GM18861 (cell line): Measurements from ENCODE around the gene PIEZO1.
"Not testable (repeated sequence)": the region's sequence is repeated elsewhere in the genome, so short reads cannot be mapped to it uniquely, and the experiment has no call there.

Source experiments
- ATAC-seq: cut with Tn5 transposase; IDR thresholded peaks from one replicate; pipeline ENCODE4 v1.9.1; 2021; ENCODE audit not compliant: unreplicated experiment

PIEZO1 gene

GRCh38 chr16:88804552-88805339 lies 19.7 kb upstream of the PIEZO1 start:
- no peak for ATAC-seq

- ATAC-seq, result no peak
Measured at GRCh38 chr16:88804173-88804551, 19.1 kb upstream of the PIEZO1 start.

- peak; percentile 38 for ATAC-seq
Measured at GRCh38 chr16:88803264-88803987, 18.4 kb upstream of the PIEZO1 start, which contains the start of gene CDT1. Gene CDT1, plus strand, starts transcription at chr16:88803789. Its CDS starts 43 bp downstream, at chr16:88803832.

DNA sequence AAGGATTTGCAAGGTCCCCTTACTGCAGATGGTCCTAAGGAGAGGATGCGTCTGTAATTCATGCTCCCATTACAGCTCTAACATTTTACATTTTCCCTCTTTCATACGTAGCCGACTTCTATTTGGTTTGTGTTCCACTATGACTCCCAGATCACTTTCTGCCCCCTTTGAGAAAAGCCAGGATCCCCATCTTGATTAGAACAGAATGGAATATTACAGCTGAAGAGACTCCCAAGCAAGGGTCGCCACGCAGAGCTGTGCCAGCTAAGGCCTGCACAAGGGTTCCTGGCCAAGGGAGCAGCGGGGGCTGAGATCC lies 15.2 kb upstream of the PIEZO1 start:
- ATAC-seq, result no peak

- ATAC-seq, result no peak
Measured at GRCh38 chr16:88799569-88800276, 14.7 kb upstream of the PIEZO1 start.

- ATAC-seq, result no peak
Measured at GRCh38 chr16:88798772-88799455, 13.9 kb upstream of the PIEZO1 start.

- ATAC-seq, result no peak
Measured at GRCh38 chr16:88798073-88798472, 13.1 kb upstream of the PIEZO1 start.

DNA sequence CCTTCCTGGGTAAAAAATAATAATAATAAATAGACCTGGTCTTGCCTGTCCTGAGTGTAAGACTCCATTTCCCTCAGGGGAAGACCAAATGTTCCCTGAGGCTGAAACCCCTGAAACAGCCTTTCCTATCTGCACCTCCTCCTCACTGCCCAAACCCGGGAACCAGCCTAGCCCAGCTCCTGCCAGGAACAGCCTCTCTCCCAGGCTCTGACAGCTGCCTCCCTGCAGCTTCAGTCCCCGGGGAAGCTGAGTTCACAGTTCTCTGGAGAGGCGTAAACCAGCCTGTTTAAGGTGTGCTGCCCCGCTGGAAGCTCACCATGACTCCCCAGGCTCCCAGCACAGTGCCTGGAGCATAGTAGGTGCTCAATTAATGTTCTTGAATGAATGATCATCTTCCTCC lies 11.3 kb upstream of the PIEZO1 start:
- no peak for ATAC-seq

DNA sequence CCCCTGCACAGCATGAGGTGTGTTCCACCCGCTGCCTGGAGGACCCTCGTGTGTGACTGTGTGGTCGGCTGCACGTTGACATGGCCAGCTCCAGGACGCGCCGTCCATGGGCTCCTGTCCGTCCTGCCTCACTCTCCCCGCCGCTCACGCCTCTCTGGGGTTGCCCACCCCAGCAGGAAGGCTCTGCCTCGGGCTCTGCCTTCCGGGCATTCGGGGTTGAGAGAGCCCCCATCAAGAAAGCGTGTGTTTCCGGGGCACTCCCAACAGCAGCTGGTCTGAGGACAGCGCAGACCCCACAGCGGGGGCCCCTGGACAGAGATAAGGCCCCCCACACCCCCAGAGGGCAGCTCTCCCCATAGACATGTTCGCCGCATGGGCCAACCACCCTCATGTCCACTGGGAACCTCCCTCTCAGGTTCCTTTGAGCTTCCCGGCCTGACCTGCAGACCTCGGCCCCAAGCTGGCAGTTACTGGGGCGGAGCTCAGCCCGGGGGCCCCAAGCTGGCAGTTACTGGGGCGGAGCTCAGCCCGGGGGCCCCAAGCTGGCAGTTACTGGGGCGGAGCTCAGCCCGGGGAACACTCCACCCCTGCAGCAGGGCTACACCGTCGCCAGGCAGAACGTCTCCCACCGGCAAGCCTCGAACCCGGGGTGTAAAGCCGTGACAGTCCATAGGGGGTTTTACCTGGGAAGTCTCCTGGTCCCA lies 8.4 kb upstream of the PIEZO1 start:
- no peak for ATAC-seq

- no peak for ATAC-seq
Measured at GRCh38 chr16:88792668-88793250, 7.7 kb upstream of the PIEZO1 start.

DNA sequence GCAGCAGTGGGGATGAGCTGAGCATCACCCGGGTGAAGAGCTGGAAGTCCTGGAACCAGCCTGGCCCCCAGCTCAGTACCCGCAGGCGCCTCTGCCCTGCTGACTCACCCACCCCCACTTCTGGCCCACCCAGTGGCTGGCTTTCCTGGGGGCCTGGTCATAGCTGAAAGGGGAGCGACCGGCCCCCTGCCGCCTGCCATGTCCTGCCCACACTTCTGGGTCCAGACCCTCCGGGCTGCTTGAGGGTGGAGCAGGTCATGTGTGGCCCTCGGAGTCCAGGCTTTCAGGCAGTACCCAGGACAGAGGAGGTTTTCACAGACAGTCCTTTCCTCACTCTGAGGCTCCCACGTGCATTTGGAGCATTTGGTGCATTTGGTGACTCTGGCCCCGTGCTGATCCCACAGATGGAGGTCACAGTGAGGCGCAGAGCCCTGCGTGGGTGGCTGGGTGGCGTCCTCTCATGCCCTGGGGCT lies 7.1 kb upstream of the PIEZO1 start:
- no peak for ATAC-seq

DNA sequence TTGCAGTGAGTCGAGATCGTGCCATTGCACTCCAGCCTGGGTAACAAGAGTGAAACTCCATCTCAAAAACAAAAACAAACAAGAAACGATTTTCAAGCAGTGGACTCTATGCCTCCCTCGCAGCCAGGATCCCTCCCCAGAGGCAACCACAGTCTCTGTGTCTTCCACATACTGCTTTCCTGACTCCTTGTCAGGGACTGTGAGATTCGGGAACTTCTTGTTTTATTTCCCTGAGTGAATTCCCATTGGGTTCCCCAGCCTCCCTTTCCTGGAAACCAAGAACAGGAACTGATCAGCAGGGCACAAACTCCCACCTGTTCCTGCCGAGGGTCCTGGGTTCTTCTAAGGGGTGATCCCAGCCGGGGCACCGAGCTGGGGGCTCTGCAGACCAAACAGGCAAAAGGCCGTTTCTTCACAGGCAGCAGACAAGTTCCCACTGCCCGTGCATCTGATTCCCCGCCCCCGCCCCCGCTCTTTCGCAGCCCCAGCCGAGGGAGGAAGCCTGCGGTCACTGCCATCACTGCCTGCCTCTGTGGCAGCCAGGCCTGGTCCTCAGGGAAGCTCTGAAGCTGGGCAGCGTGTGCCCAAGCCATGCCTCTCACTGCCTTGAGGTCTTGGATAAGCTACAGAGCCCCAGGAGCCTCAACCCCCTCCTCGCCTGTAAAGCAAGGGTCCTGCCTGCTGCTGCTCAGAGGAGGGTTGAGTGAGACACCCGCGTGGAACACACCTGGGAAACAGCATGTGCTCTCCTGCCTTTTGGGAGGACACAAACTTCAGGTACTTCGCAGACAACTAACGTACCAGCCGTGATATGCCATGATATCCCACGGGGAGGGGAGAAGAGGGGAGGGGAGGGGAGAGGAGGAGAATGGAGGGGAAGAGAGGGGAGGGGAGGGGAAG lies 5.5 kb upstream of the PIEZO1 start:
- ATAC-seq, result no peak

GRCh38 chr16:88789594-88789993 lies 4.6 kb upstream of the PIEZO1 start:
- ATAC-seq, result no peak

DNA sequence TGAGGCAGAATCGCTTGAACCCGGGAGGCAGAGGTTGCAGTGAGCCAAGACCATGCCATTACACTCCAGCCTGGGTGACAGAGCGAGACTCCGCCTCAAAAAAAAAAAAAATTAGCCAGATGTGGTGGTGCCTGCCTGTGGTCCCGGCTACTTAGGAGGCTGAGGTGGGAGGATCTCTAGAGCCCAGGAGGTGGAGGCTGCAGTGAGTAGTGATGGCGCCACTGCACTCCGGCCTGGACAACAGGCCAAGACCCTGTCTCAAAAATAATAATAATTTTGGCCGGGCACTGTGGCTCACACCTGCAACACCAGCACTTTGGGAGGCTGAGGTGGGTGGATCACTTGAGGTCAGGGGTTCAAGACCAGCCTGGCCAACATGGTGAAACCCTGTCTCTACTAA lies 3.7 kb upstream of the PIEZO1 start:
- ATAC-seq, result not testable (repeated sequence)

GRCh38 chr16:88787579-88788314 lies 2.7 kb upstream of the PIEZO1 start:
- ATAC-seq, result no peak

- ATAC-seq, result no peak
Measured at GRCh38 chr16:88784856-88785105, 239 bp downstream of the PIEZO1 start.

DNA sequence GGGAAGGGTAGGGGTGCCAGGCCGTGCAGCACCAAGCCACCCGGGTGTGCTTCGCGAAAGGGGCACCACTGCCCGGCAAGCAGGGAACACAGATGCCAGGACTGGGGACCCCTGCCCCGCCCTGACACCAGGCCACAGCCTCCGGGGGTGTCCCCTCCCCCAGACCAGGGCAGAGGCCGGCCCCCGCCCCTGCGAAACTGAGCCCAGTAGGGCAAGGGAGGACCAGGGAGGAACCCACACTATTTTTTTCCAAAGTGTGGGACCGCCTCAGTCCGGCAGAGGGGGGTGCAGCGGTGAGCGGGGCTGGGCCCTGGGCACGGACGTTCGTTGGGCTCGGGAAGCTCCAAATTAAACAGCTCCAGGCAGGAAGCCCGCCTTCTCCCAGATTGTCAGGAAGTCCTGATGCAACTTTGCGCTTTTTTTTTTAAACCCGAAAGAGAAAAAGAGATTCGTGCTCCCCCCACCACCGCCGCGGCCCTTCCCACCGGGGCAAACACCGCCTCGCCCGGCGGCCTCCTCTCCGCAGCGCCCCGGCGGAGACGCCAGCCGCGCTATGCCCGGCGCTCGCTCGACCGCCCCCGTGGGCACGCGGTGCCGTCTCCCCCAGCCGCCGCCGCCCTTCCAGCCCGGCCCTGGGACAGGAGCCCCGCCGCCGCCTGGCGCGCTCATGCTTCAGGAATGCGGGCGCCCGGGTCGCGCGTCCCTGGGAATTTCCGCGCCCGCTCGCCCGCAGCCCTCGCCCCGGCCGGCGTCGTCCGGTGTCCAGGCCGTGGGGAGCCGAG lies 755 bp downstream of the PIEZO1 start:
- ATAC-seq, result no peak
